HG02943 (cell line): ENCODE measurements around the gene OBSCN.

ENCODE experiments used
- ATAC-seq: cut with Tn5 transposase; IDR thresholded peaks from one replicate; pipeline ENCODE4 v1.9.1; 2021; ENCODE audit warnings: mild to moderate bottlenecking, low read depth, moderate library complexity; ENCODE audit not compliant: unreplicated experiment

Gene OBSCN

DNA sequence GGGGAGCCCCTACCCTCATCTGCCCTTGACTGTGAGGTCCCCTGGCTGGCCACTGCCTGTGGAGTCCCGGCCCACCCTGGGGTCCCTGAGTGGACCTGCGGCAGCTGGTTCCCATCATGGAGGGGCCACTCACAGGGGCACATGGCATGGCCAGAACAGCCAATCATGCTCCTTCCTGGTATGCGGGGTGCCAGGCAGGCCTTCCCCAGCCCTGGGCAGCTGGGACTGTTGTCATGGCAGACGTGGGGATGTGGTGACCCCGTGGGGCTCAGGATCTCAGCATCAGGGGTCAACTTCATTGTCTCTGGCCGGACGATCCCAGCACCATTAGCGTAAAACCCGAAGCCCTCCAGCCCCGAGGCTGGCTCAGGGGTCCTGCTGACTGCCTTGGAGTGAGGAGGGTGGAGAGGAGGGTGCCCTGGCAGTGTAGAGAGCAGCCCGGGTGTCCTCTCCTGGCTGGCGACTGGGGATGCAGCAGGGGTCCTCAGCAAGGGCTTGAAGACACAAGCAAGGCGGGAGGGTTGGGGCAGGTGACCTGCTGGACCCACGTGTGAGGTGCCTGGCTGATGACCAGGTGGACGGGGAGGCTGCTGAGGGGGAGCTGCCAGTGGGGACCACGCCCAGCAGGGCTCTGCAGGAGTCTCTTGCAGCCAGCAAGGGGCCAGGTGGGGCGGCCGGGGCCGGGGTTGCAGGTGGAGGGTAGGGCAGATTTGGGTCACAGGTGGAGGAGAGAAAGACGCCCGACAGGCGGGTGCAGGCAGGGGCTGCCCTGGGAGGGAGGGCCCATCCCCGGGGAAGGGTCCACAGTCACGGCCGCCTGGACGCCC is 153.7 kb downstream of the OBSCN start:
- ATAC-seq: no peak

- no peak for ATAC-seq
Measured at GRCh38 chr1:228362141-228362883, 154.5 kb downstream of the OBSCN start.

DNA sequence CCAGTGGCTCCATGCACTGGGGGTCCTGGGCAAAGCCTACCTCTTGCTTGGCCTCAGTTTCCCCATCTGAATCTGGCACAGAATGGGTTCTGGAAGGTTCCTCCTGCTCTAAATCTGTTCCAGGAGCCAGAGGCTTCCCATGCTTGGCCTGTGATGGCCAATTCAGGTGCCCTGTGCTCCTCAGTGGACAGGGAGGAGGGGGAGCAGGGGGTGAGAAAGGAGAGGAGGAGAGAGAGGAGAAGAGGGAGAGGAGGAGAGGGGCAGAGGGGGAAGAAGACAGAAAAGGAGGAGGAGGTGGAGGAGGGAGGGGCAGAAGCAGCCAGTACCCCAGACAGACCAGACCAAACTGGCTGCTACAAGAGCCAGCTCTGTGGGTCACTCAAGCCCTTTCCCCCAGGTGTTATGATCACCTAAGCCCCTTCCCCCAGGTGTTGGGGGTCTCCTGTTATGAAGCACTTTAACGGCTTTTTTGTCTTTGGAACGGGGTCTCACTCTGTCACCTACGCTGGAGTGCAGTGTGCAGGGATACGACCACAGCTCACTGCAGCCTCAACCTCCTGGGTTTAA is 155.1 kb downstream of the OBSCN start:
- no peak for ATAC-seq

DNA sequence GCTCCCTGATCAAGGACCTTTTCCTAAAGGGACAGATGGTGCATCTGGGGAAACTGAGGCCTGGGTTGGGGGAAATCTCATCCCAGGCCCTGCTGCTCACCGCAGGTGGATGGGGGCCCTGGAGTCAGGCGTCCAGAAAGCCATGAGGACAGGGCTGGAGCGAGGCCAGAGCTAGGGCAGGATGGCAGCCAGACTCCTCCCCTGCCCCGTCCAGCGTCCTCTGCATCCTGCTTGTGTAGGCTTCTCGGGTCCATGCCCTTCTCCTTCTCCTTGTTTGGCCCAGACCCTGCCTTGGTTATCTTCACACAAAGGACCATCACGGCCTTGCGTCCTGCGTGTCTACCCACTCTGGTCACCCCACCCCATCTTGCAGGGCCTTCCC is 155.8 kb downstream of the OBSCN start:
- no peak for ATAC-seq

DNA sequence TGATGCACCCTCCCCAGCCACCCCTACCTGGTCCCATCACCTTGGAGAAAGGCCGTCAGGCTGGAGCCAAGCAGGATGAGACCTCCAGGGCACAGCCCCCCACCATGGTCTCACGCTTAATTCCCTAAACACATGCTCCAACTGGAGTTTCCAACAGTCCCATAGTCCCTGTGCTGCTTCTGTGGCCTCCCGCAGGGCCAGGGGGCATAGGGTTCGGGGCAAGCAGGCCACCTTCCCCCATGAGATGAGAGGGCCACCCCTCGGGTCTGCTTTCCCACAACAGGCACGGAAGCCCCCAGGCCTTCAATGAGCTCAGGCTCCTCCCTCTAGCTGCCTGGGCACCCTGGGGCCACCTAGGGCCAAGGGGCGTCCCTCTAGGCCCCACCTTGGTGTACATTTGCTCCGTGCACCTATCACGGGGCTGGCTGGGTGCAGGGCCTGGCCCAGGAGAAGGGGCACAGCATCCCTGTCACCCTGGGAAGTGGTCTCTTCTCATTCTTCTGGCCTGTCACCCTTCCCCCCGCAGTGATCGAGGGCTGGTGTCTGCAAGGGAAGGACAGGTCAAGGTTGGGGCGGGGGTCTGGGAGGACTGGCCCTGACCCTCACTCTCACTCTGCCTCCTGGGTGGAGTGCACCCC is 156.3 kb downstream of the OBSCN start:
- no peak for ATAC-seq

DNA sequence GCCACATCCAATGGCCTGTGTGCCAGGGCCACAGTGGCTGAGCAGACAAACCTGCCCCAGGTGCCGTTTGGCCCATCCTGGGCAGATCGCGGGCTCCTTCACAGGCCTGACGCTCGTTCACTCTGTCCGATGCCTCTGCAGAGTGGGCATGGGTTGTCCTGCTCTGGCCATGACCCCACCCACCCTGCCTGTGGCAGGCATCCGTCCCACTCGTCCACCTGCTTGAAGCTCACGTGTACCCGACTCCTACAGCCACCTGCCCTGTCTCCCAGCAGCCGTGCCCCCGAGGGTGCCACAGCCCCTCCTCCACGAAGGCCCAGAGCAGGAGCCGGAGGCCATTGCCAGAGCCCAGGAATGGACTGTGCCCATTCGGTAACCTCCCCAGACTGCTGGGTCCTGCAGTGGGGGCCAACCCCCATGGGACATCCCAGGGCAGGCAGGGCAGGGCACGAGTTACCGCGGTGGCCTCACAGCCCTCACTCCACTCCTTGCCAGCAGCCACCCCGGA is 156.9 kb downstream of the OBSCN start:
- no peak for ATAC-seq

DNA sequence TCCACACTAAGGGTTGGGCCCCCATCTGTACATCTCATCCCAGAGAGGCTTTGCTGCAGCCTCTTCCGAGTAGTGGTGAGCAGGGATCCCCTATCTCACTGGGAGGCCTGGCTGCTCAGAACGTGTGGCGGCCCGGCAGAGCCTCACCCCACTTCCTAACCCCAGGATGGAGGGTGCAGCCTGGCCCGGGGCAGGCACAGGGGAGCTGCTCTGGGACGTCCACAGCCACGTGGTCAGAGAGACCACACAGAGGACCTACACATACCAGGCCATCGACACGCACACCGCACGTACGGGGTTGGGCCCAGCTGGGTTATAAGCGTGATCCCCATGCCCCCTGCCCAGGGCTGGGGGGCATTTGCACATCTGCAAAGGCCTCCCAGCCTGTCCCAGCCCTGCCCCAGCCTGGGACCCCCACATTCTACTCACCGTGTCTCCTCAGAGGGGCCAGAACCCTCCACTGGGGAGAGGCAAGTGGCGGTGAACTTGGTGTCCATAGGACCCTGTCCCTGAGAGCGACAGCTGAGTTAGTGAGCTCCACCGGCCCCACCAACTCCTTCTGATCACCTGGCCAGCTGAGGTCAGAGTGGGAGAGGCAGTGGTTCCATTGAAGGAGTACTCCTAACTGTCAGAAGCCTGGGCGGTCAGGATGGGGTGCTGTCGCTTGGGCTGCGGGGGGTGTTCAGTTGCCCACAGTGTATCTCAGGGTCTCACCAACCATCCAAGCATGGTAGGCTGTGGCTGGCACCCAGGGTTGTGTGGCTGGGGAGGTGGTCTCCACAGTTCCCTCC is 157.6 kb downstream of the OBSCN start:
- no peak for ATAC-seq

DNA sequence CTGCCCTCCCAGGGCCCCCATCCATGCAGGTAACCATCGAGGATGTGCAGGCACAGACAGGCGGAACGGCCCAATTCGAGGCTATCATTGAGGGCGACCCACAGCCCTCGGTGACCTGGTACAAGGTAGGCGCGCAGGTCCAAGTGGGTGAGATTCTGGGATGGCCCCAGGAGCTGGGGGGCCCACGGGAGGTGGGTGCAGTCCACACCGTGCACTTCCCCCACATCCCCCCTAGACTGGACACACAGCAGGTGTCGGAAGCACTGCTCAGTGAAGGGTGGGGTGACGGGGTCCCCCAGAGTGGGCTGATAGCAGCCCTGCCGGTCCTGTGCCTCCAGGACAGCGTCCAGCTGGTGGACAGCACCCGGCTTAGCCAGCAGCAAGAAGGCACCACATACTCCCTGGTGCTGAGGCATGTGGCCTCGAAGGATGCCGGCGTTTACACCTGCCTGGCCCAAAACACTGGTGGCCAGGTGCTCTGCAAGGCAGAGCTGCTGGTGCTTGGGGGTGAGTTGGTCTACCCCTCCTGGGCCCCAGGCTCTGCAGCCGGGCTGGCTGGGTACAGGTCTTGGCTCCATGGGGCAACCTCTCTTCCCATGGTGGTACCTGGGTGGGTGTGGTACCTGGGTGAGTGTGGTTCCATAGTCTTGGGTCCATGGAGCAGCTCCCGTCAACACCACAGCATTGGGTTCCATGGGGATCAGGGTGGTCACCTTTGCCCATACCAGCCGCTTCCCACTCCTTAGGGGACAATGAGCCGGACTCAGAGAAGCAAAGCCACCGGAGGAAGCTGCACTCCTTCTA is 158.4 kb downstream of the OBSCN start:
- no peak for ATAC-seq

DNA sequence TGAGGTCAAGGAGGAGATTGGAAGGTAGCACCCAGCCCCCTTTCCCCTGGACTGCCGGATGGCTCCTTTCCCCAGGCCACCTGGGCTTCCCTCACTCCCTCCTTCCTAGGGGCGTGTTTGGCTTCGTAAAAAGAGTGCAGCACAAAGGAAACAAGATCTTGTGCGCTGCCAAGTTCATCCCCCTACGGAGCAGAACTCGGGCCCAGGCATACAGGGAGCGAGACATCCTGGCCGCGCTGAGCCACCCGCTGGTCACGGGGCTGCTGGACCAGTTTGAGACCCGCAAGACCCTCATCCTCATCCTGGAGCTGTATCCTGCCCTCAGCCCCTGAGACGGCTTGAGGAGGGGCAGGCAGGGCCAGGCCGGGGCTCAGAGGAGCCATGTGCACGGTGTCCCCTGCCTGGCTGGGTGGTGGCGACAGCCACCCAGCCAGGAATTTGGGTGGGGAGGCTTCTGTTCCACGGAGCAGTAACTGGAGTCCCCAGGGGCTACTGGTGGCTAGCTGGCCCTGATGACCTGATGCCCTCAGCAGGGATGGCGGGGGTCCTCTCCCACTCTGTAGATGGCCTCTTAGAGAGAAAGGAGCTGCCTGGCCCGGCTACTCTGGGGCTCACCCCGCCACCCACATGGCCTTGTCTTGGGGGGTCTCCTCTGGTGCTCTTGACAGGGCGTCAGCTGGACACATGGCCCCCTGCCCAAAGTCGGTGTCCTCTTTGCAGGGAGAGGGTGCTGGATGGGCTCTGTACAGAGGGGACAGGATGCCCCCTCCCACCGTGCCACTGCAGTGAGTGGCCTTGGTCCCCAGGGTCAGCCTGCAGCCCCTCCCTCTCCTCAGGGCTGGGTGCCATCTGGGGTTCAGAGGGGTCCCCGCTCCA is 159.3 kb downstream of the OBSCN start:
- no peak for ATAC-seq

GRCh38 chr1:228367798-228368791 is 160.3 kb downstream of the OBSCN start:
- no peak for ATAC-seq

- no peak for ATAC-seq
Measured at GRCh38 chr1:228368801-228369607, 161.2 kb downstream of the OBSCN start.

GRCh38 chr1:228369608-228370438 is 162.0 kb downstream of the OBSCN start:
- ATAC-seq: no peak

DNA sequence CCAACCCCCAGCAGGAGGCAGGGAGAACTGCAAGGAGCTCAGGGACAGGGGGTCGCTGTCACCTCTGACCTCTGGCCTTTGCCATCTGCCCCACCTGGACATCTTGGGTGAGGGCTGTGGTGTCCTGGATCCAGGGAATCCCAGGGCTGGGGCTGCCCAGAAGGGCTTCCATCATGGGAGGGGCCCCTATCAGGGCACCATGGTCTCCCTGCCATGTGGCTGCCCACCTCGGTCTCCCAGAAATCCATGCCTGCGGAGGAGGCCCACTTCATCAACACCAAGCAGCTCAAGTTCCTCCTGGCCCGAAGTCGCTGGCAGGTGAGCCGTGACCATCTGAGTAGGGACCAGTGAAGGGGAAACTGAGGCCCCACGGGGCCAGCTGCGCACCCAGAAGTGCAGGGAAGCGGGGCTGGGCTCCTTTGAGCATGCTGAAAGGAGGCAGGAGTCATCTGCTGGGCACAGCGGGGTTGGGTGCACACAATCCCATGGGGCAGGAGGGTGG is 162.6 kb downstream of the OBSCN start:
- ATAC-seq: no peak

- ATAC-seq: no peak
Measured at GRCh38 chr1:228370941-228371740, 163.3 kb downstream of the OBSCN start.
